Renal cortex interstitium (tissue), 11 donors: ENCODE measurements around the gene LHX5. TPM values are rescaled to one million over a fixed set of nuclear protein-coding genes. Genes with fewer than 3 reads are reported as not detected.
A peak's percentile ranks its signal among the peaks of the same experiment; 100 is the strongest.

Experiments used
- DNase-seq, 11 donors: peaks; one replicate each; pipeline ENCODE4 v3.0.0-alpha.2; 2013; ENCODE audit warnings: low read depth in 9 of 11, low spot score in 4 of 11; ENCODE audit errors: extremely low read depth in 1 of 11
- polyA plus RNA-seq, 3 donors: library from polyadenylated mRNA; unstranded; fragments of 120-200 nt; gene quantifications; one replicate each; pipeline ENCODE4 v1.2.1, GENCODE V29; 2013; ENCODE audit not compliant: insufficient read length in 3 of 3

LHX5 gene
- polyA plus RNA-seq, 3 donors: not detected

DNA sequence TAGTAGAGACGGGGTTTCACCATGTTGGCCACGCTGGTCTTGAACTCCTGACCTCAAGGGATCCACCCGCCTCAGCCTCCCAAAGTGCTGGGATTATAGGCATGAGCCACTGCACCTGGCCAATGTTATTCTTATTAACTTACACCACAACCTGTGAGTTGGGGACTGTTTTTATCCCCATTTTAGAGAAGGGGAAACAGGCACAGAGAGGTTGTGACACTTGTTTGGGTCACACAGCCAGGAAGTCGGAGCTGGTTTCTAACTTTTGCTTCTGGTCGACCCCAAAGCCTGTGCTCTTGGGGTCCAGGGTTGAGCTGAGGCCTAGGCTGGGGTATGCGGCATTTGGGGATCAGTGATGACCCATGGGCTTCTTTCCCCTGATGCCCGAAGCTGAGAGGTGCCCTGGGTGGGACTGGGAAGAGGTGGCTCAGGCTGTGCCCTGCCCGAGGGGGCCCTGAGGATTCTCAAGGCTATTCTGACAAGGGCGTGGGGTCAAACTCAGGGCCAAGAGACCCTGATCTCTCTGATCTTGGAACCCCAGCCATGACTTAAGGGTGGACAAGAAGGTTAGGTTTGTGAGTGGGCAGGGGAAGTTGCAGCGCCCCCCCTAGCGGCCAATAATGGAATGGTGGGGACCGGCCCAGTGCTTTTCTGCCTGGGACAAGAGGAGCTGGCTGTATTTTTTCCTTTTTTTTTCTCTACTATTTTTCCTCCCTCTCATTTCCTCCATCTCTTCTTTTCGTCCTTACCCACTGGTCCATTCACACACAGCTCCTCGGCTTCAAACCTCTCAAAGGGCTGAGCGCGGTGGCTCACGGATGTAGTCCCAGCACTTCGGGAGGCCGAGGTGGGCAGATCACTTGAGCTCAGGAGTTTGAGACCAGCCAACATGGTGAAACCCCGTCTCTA is 46.5 kb downstream of the LHX5 start:
- peak in 2 of 11 donors; percentile 10 to 20 for DNase-seq

DNA sequence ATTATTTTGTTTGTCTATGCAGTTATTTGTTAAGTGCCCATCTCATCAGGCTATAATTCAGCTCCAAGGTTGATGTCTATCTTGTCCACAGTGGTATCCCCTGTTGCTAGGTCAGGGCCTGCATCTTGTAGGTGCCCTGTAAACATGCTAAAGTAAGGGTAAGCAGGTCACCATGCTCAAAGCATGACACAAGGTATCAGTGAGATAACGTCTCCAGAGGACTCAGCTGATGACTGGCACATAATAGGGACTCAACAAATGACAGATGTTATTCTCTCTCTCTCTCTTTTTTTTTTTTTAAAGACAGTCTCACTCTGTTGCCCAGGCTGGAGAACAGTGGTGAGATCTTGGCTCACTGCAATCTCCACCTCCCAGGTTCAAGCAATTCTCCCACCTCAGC is 47.2 kb downstream of the LHX5 start:
- no peak for DNase-seq

DNA sequence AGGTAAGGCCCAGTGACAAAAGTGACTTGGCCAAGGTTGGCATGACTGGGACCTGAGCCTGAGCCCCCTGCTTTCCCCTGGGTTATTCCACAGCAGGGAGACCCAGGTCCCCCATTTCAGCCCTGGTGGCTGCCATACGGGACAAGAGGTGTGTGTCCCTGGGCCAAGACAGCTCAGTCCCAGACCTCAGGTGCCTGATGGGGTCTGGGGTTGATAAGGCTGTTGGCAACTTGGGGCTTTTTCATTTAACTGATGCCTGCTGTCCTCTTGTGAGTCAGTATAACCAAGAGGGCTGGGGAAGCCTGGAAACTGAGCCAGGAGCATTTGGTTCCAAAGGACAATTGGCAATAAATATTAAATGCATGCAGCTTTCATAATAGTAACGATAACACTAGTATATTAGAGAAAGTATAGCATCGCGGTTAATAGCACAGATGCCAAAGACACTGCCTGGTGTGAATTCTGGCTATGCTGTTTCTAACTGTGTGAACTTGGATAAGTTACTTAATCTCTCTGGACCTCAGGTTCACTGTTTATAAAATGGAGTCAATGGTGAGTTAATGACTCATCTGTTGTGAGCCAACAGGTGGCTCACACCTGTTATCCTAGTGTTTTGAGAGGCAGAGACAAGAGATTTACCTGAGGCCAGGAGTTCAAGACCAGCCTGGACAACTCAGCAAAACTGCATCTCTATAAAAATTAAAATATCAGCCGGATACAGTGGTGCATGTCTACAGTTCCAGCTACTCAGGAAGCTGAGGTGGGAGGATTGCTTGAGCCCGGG is 48.6 kb downstream of the LHX5 start:
- no peak for DNase-seq

DNA sequence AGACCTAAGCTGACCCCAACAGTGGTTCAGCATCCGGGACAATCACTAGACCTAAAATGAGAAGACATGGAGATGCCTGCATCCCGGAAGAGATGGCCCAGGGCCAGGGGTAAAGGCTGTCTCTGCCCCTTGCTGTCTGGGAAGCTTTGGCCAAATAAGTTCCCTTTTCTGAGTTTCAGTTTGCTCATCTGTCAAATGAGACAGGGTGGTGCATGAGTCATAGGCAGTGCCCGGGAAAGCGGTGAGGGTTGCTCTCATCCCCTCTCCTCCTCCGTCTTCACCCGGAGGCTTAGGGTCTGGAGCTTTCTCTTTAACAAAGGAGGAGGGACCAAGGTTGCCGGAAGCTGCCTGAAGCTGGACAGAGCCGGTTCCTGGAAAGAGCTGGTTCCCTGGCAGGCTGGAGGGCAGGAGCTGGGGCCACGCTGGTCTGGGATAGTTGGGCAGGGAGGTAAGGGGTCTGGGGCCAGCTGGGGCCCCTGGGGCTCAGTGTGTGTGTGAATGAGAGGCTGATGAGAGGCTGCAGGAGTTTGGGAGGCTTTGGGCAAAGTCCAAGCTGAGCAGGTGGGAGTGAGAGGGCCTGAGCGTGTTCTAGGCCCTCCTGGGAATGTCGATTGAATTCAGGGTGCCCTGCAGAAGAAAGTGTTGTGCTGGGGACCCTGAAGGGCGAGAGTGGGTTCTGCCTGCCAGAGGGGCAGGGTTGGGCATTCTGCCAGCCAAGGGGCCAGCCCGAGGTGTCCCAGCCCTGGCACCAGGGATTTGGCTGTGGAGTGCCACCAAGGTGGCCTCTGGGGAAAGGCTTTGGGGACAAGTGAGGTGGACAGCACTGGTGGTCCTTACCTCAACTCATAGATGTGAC is 49.4 kb downstream of the LHX5 start, which contains the start of gene SDSL:
Gene SDSL (plus strand): TSS at position 351 of the 856 bp plus-strand sequence. CDS start 5,603 bp downstream, outside the sequence.
- peak; percentile 36 to 69 (median 58) for DNase-seq

- no peak for DNase-seq
Observed at GRCh38 chr12:113420996-113421595, 50.6 kb downstream of the LHX5 start.

DNA sequence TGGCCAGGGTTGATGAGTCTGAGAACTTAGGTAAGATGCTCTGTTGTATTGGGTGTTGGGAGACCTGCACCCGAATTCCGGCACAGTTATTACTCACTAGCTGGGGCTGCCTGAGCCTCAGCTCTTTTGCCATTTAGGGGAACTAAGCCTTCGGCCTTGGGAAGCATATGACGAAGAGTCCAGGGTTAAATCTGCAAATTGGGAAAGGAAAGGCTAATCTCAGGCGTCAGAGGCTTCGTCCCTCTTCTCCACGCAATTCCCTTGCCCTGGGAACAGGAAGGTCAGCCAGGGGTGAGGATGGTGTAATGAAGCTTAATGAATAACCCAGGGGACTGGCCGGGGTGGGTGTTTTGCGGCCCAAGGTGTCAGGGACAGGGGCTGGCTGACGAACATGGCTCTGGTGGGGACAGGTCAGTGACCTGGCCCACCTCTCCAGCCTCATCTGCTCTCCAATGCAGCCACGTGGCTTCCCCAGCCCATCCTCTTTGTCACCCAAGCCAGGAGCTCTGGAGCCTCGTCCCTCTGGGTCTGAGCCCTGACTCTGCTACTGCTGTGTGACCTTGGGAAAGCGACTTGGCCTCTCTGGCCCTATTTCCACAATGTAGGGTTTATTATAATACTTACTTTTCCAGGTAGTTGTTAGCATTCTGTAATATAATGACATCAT is 53.3 kb downstream of the LHX5 start:
- DNase-seq: no peak

DNA sequence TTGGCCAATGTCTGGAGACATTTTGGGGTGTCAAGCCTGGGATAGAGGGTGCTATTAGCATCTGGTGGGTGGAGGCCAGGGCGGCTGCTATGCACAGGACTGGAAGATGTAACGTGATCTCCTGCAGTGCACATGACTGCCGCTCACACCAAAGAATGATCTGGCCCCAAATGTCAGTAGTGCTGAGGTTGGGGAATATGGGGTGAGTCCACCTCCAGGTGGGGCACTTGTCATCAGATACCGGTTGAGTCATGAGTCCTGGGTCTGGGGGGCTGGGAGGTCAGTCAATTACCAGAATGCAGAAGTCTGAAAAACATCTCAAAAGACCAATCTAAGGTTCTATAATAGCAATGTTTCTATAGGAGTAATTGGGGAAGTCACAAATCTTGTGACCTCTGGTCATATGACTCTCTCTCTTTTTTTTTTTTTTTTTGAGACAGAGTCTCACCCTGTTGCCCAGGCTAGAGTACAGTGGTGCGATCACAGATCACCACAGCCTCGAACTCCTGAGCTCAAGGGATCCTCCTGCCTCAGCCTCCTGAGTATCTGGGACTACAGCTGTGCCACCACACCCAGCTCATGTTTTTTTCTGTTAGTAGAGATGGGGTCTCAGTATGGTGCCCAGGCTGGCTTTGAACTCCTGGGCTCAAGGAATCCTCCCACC is 55.4 kb downstream of the LHX5 start:
- DNase-seq: no peak

- no peak for DNase-seq
Observed at GRCh38 chr12:113414519-113415038, 57.1 kb downstream of the LHX5 start.

GRCh38 chr12:113413488-113413939 is 58.2 kb downstream of the LHX5 start:
- no peak for DNase-seq

Other genes with a start within 250 kb of the LHX5 start
- 10 to 100 TPM; 12.4 to 15.6 (median 14.0) TPM for gene SLC8B1, start 136.8 kb downstream of the LHX5 start, polyA plus RNA-seq
- gene PLBD2, start 113.3 kb downstream of the LHX5 start, polyA plus RNA-seq: 10 to 100 TPM; 15.5 to 19.3 (median 18.6) TPM
- under 1 TPM; 0.19 to 0.56 (median 0.42) TPM for gene SDS, start 68.0 kb downstream of the LHX5 start, polyA plus RNA-seq
- gene SDSL, start 49.5 kb downstream of the LHX5 start, polyA plus RNA-seq: 10 to 100 TPM; 11.1 to 17.0 (median 13.5) TPM